GM12878 (cell line): ENCODE measurements around the gene PLD3. TPM values are rescaled to one million over a fixed set of nuclear protein-coding genes. Genes with fewer than 3 reads are reported as not detected.
A peak's percentile ranks its signal among the peaks of the same experiment; 100 is the strongest.

Experiments used
- ATAC-seq: fragments of 200-7000 bp; cut with Tn5 transposase; 3 replicates; pipeline ENCODE4 v1.9.1; 2020; ENCODE audit warnings: mild to moderate bottlenecking, moderate library complexity
- BruUV-seq: library from RNA; stranded (reverse); fragments of 400-500 nt; replicated peaks from 2 replicates; lab custom pipeline; 2021; lab: Mats Ljungman, UMichigan
- CTCF ChIA-PET: fragments of 300-600 bp; sonication (Branson Sonifier 250); formaldehyde crosslinking; extraction: SDS; loops from one replicate; lab custom pipeline; 2021; ENCODE audit warnings: inconsistent platforms; lab: Yijun Ruan, JAX
- POLR2A ChIA-PET: fragments of 350-600 bp; formaldehyde crosslinking; extraction: SDS; loops from one replicate; lab custom pipeline; 2021; ENCODE audit warnings: inconsistent platforms; lab: Charles Lee
- RAD21 ChIA-PET: fragments of 300-600 bp; sonication (Branson Sonifier 250); formaldehyde crosslinking; loops from one replicate; lab custom pipeline; 2023; ENCODE audit warnings: antibody characterized with exemption; ENCODE audit not compliant: unreplicated experiment; lab: Charles Lee
- SMC1A ChIA-PET: fragments of 300-600 bp; sonication (Branson Sonifier 250); formaldehyde crosslinking; loops from one replicate; lab custom pipeline; 2023; ENCODE audit not compliant: unreplicated experiment, uncharacterized antibody; lab: Charles Lee
- DNase-seq: peaks from one replicate; pipeline ENCODE4 v3.0.0-alpha.2; 2011; ENCODE audit warnings: low read depth, low spot score
- FAIRE-seq: peaks from 3 replicates; lab custom pipeline; 2011; peaks lifted over from hg19 to GRCh38; lab: Jason Lieb, UNC
- H2AFZ ChIP-seq: 2 replicates; pipeline ENCODE4 v1.6.0; 2011; ENCODE audit warnings: low read depth, low read length, control low read depth; ENCODE audit not compliant: control insufficient read depth
- H3K27ac ChIP-seq: 2 replicates; pipeline ENCODE4 v1.5.1; 2011; ENCODE audit warnings: control low read depth; ENCODE audit not compliant: control insufficient read depth, insufficient read depth
- H3K27me3 ChIP-seq, 2 experiments: replicated peaks in 1 of 2; 2 replicates each; pipeline versions ENCODE4 v1.6.0 to v1.6.1; 2011; ENCODE audit warnings: low read length in 1 of 2; ENCODE audit not compliant: control insufficient read depth in 2 of 2, insufficient read depth in 2 of 2
- H3K36me3 ChIP-seq, 2 experiments: 2 replicates each; pipeline ENCODE4 v1.5.1; 2011; ENCODE audit warnings: low read length in 1 of 2; ENCODE audit not compliant: control insufficient read depth in 2 of 2, insufficient read depth in 2 of 2
- H3K4me1 ChIP-seq: 2 replicates; pipeline ENCODE4 v1.6.1; 2011; ENCODE audit warnings: mild to moderate bottlenecking, low read length, moderate library complexity, mixed read lengths; ENCODE audit not compliant: control insufficient read depth, insufficient read depth
- H3K4me2 ChIP-seq: 2 replicates; pipeline ENCODE4 v1.6.0; 2011; ENCODE audit warnings: control low read depth; ENCODE audit not compliant: control insufficient read depth, insufficient read depth
- H3K4me3 ChIP-seq: fragments of 200-600 bp; sonication (generic); 2 replicates; pipeline ENCODE4 v1.5.1; 2016
- H3K79me2 ChIP-seq: 2 replicates; pipeline ENCODE4 v1.6.0; 2011; ENCODE audit warnings: low read length; ENCODE audit not compliant: control insufficient read depth, insufficient read depth
- H3K9ac ChIP-seq: 2 replicates; pipeline ENCODE4 v1.8.0; 2011; ENCODE audit warnings: low read length, control low read depth, mixed read lengths; ENCODE audit not compliant: control insufficient read depth, insufficient read depth
- H3K9me3 ChIP-seq: replicated peaks from 3 replicates; pipeline ENCODE4 v1.5.1; 2011; ENCODE audit warnings: mild to moderate bottlenecking, low read length; ENCODE audit not compliant: control insufficient read depth, insufficient read depth
- H4K20me1 ChIP-seq: 2 replicates; pipeline ENCODE4 v1.6.0; 2011; ENCODE audit not compliant: control insufficient read depth, insufficient read depth
- CHD2 ChIP-seq: IDR thresholded peaks from 2 replicates; pipeline ENCODE4 v1.6.1; 2011; ENCODE audit warnings: low read depth, low read length, improper control_type of control experiment, borderline replicate concordance
- CHD4 ChIP-seq: fragments of 200-600 bp; sonication (generic); IDR thresholded peaks from 2 replicates; pipeline ENCODE4 v1.6.1; 2016; ENCODE audit warnings: mild to moderate bottlenecking
- E2F8 ChIP-seq: fragments of 450-650 bp; IDR thresholded peaks from 2 replicates; pipeline ENCODE4 v1.6.1; 2018; ENCODE audit warnings: mild to moderate bottlenecking, low read depth, moderate library complexity; ENCODE audit not compliant: partially characterized antibody
- MYB ChIP-seq: fragments of 150-350 bp; IDR thresholded peaks from 2 replicates; pipeline ENCODE4 v1.6.1; 2014; ENCODE audit warnings: mild to moderate bottlenecking, low read depth, low read length, borderline replicate concordance
- NR2C1 ChIP-seq: fragments of 450-650 bp; IDR thresholded peaks from 2 replicates; pipeline ENCODE4 v1.6.1; 2017; ENCODE audit warnings: antibody characterized with exemption, mild to moderate bottlenecking, moderate library complexity
- RUNX3 ChIP-seq: IDR thresholded peaks from 2 replicates; pipeline ENCODE4 v1.6.1; 2012; ENCODE audit warnings: low read length, inconsistent platforms
- SP1 ChIP-seq: IDR thresholded peaks from one replicate; pipeline ENCODE4 v1.6.1; 2011; ENCODE audit warnings: low read depth, low read length
- WGBS: methylation state at CpG from one replicate; pipeline ENCODE4 v1.1.6; 2016; ENCODE audit warnings: low lambda C conversion rate; ENCODE audit not compliant: insufficient replicate concordance, insufficient coverage; ENCODE audit errors: missing lambda C conversion rate; 5-methylcytosine and 5-hydroxymethylcytosine counted together
- in situ Hi-C: fragments of 300-500 bp; cut with MboI; formaldehyde crosslinking; loops from 9 replicates; pipeline ENCODE4 v1.14.3; 2018; ENCODE audit warnings: mixed read lengths
- intact Hi-C: fragments of 100-400 bp; cut with micrococcal nuclease; formaldehyde crosslinking; loops from one replicate; pipeline ENCODE4 v1.14.2; 2022; ENCODE audit not compliant: unreplicated experiment
- polyA plus RNA-seq, 11 experiments: library from polyadenylated mRNA; depleted of rRNA in 4 of 11; unstranded in 6 of 11; stranded (reverse) in 5 of 11; fragments of >200 nt; fragmentation: Nextera tagmentation in 4 of 11; fragmentation: Illumina TruSeq in 1 of 11; extraction: Ambion mirVana in 4 of 11; extraction: Trizol in 1 of 11; gene quantifications; 1 replicate in 1 of 11; 2 replicates in 10 of 11; pipeline versions ENCODE4 v1.2.1 to v1.2.3, GENCODE V29; 2011 to 2016; ENCODE audit warnings: inconsistent platforms in 2 of 11, missing spikeins in 2 of 11, low read depth in 1 of 11
- total RNA-seq, 4 experiments: library from RNA; depleted of rRNA in 3 of 4; stranded (reverse); fragments of >200 nt in 3 of 4; fragmentation: Illumina TruSeq in 1 of 4; extraction: Trizol in 1 of 4; gene quantifications; 2 replicates each; pipeline versions ENCODE4 v1.2.1 to v1.2.3, GENCODE V29; 2013 to 2021

Gene PLD3
- total and polyA plus RNA-seq, 10 of the 15 experiments (the other 5 are each of a cell fraction or from before 2014, with no cell fraction given), result 1.3 to 134 (median 72.7) TPM

GRCh38 chr19:40363069-40363468 is 14.6 kb downstream of the PLD3 start:
- H3K36me3 ChIP-seq, result no peaks in the 10 kb centered on the region; a peak in 1 of 4 replicates
- no peak overlapping the region for H2AFZ ChIP-seq
- FAIRE-seq (no peak), DNase-seq (no peak), ATAC-seq (no peak)
- H3K27ac ChIP-seq, result no peak overlapping the region
- H3K9ac ChIP-seq, result no peak overlapping the region
- peaks cover 12% of the 10 kb centered on the region for H3K4me1 ChIP-seq
- no peaks in the 10 kb centered on the region for H3K9me3 ChIP-seq
- TF ChIP-seq CHD2, result no peak
- no peak for TF ChIP-seq NR2C1
- TF ChIP-seq SP1, result no peak
- TF ChIP-seq MYB, result no peak
- no peak for TF ChIP-seq E2F8
- no peak for TF ChIP-seq CHD4
- TF ChIP-seq RUNX3, result peak; percentile 85
- no peak overlapping the region for H3K4me2 ChIP-seq
- ChIA-PET CTCF (no interaction called here), RAD21 (no interaction called here), POLR2A (no interaction called here), SMC1A (interaction anchor here (2.1 kb wide), 1 partner anchor 10 kb away, joined by 4 read pairs; no protein-coding TSS in a partner anchor)
- H4K20me1 ChIP-seq, result no peaks in the 10 kb centered on the region
- H3K4me3 ChIP-seq, result no peak overlapping the region
- BruUV-seq, result no TSS peak
- 66% methylated on average over 5 of the region's 5 CpGs for WGBS
- no peaks in the 10 kb centered on the region for H3K27me3 ChIP-seq
- in situ Hi-C loops, result no loop called here
- intact Hi-C loops, result no loop called here
- H3K79me2 ChIP-seq, result no peaks in the 10 kb centered on the region
